ENCODE measurements around the gene FBXO2. TPM values are rescaled to one million over a fixed set of nuclear protein-coding genes. Genes with fewer than 3 reads are reported as not detected.

Gene FBXO2
- polyA plus RNA-seq, 1 donor (not counting 4 experiments of a cell fraction or from before 2014, with no cell fraction given) = 42.2 TPM

- Histone ChIP-seq H3K79me2 (ENCODE audit: control insufficient read depth, insufficient read depth, low read length) (no peaks in the 10 kb centered on the region), H3K9me3 (ENCODE audit: control insufficient read depth, low read depth, low read length) (no peaks in the 10 kb centered on the region), H3K36me3 (ENCODE audit: control insufficient read depth in 2 of 2, extremely low read depth in 1 of 2, insufficient read depth in 2 of 2, low read length in 2 of 2) (peaks cover 13 to 18% of the 10 kb centered on the region in 2 experiments), H2AFZ (ENCODE audit: control insufficient read depth, low read length) (no peak overlapping the region), H3K9me1 (ENCODE audit: control insufficient read depth, extremely low read depth, insufficient read depth, low read length) (no peaks in the 10 kb centered on the region), H3K9ac (ENCODE audit: control insufficient read depth, extremely low read depth, insufficient read depth, low read length) (no peak overlapping the region), H3K4me3 (ENCODE audit: control insufficient read depth in 2 of 3, extremely low read depth in 1 of 3, insufficient read depth in 2 of 3, low read depth in 1 of 3, low read length in 3 of 3) (no peak overlapping the region), H3K27me3 (ENCODE audit: control insufficient read depth, extremely low read depth, insufficient read depth, low read length) (no peaks in the 10 kb centered on the region), H3K27ac (ENCODE audit: control insufficient read depth, insufficient read depth, low read length) (no peak overlapping the region), H3K4me2 (ENCODE audit: control insufficient read depth, extremely low read depth, insufficient read depth, low read depth, low read length) (no peak overlapping the region), H3K4me1 (ENCODE audit: control insufficient read depth, extremely low read depth, insufficient read depth, low read length) (no peaks in the 10 kb centered on the region), H4K20me1 (ENCODE audit: control insufficient read depth, extremely low read depth, insufficient read depth, low read length) (no peaks in the 10 kb centered on the region)
- TF ChIP-seq EZH2 (IDR thresholded peaks at IDR 0.05; ENCODE audit: low read length) = no peak
- TF ChIP-seq CTCF (optimal IDR thresholded peaks at IDR 0.05 in 1 of 3, IDR thresholded peaks at IDR 0.05 in 1 of 3, conservative IDR thresholded peaks at IDR 0.05 in 1 of 3; ENCODE audit: extremely low read depth in 1 of 3, insufficient read depth in 2 of 3, low read length in 3 of 3) = no peak
- DNase-seq (ENCODE audit: low read depth, low spot score) = no peak
- no peak for FAIRE-seq
- dilution Hi-C loops (cut with MboI; ENCODE audit: extremely low pct_ligation_motif_present, low sequenced_read_pairs) = no loop called here
Measured at GRCh38 chr1:11673089-11673769, 19.0 kb upstream of the FBXO2 start.

GRCh38 chr1:11671544-11672286 lies 17.5 kb upstream of the FBXO2 start:
- no peaks in the 10 kb centered on the region for H3K4me1 ChIP-seq (ENCODE audit: control insufficient read depth, extremely low read depth, insufficient read depth, low read length)
- no peak overlapping the region for H2AFZ ChIP-seq (ENCODE audit: control insufficient read depth, low read length)
- H3K4me3 ChIP-seq (ENCODE audit: control insufficient read depth in 2 of 3, extremely low read depth in 1 of 3, insufficient read depth in 2 of 3, low read depth in 1 of 3, low read length in 3 of 3) = no peak overlapping the region
- H3K36me3 ChIP-seq (ENCODE audit: control insufficient read depth in 2 of 2, extremely low read depth in 1 of 2, insufficient read depth in 2 of 2, low read length in 2 of 2) = peaks cover 13 to 18% of the 10 kb centered on the region in 2 experiments
- H3K4me2 ChIP-seq (ENCODE audit: control insufficient read depth, extremely low read depth, insufficient read depth, low read depth, low read length) = no peak overlapping the region
- H3K79me2 ChIP-seq (ENCODE audit: control insufficient read depth, insufficient read depth, low read length) = no peaks in the 10 kb centered on the region
- H3K9me3 ChIP-seq (ENCODE audit: control insufficient read depth, low read depth, low read length) = no peaks in the 10 kb centered on the region
- FAIRE-seq (no peak), DNase-seq (ENCODE audit: low read depth, low spot score) (no peak)
- no peaks in the 10 kb centered on the region for H3K9me1 ChIP-seq (ENCODE audit: control insufficient read depth, extremely low read depth, insufficient read depth, low read length)
- TF ChIP-seq EZH2 (IDR thresholded peaks at IDR 0.05; ENCODE audit: low read length) (no peak), CTCF (optimal IDR thresholded peaks at IDR 0.05 in 1 of 3, IDR thresholded peaks at IDR 0.05 in 1 of 3, conservative IDR thresholded peaks at IDR 0.05 in 1 of 3; ENCODE audit: extremely low read depth in 1 of 3, insufficient read depth in 2 of 3, low read length in 3 of 3) (no peak)
- dilution Hi-C loops (cut with MboI; ENCODE audit: extremely low pct_ligation_motif_present, low sequenced_read_pairs) = no loop called here
- no peak overlapping the region for H3K27ac ChIP-seq (ENCODE audit: control insufficient read depth, insufficient read depth, low read length)
- no peak overlapping the region for H3K9ac ChIP-seq (ENCODE audit: control insufficient read depth, extremely low read depth, insufficient read depth, low read length)
- no peaks in the 10 kb centered on the region for H4K20me1 ChIP-seq (ENCODE audit: control insufficient read depth, extremely low read depth, insufficient read depth, low read length)
- no peaks in the 10 kb centered on the region for H3K27me3 ChIP-seq (ENCODE audit: control insufficient read depth, extremely low read depth, insufficient read depth, low read length)

Data from keratinocyte (primary cell).